CD4-positive, alpha-beta T cell treated with Interleukin-4 for 1 hour (primary cell): ENCODE results near the gene ADCY2.

Experiments used
- DNase-seq, 2 donors: peaks; one replicate each; pipeline ENCODE4 v3.0.0-alpha.2; 2020 to 2022

Gene ADCY2

DNA sequence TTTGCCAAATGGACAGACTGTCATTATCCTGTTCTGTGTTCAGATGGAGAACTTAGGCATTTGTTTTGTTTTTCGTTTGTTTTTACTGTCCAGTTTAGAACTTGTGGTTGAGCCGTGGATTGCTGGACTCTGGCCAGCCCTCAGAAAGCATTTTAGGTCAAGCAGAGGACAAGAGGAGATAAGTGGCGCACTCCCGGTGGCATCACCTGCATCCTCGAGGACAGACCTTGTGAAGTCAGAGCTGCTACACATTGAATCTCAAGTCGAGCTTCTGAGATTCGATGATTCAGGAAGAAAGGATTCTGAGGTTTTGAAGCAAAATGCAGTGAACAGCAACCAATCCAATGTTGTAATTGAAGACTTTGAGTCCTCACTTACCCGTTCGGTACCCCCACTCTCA, 481.9 kb downstream of the ADCY2 start:
- no peak for DNase-seq

DNA sequence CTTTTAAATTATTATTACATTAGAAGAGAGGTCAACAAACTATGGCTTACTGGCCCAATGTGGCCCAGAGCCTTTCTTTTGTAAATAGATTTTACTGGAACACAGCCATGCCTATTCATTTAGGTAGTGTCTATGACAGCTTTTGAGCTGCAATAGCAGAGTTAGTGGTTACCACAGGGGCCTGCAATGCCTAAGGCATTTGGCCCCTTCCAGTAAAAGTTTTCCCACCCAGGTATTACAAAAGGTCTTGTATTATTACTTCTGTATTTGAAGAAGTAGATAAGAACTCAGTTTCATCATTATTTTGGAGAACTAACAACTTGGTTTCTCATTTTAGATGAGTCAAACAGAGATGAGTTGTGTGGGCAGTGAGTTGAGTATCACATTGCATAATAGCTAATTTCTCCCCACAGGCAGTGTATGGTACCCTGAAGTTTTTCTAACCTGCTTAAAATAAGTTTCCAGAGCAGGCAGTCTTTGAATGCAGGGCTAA, 482.5 kb downstream of the ADCY2 start:
- DNase-seq: no peak
